ENCODE measurements around the gene TAF3. TPM values are rescaled to one million over a fixed set of nuclear protein-coding genes. Genes with fewer than 3 reads are reported as not detected.
A peak's percentile ranks its signal among the peaks of the same experiment; 100 is the strongest.

TAF3 gene
- total RNA-seq, 1 donor from 2014 or later: 4.6 TPM

- DNase-seq (ENCODE audit: low spot score): no peak
These were observed 56.6 kb downstream of the TAF3 start for GRCh38 chr10:7874864-7875263.

- DNase-seq (ENCODE audit: low spot score): no peak
These were observed 58.3 kb downstream of the TAF3 start for GRCh38 chr10:7876541-7877127.

GRCh38 chr10:7881119-7881518 is 62.8 kb downstream of the TAF3 start:
- no peak for DNase-seq (ENCODE audit: low spot score)

- no peak for DNase-seq (ENCODE audit: low spot score)
These were observed 67.8 kb downstream of the TAF3 start for GRCh38 chr10:7886056-7886455.

- DNase-seq (ENCODE audit: low spot score): peak; percentile 94
These were observed 69.0 kb downstream of the TAF3 start for GRCh38 chr10:7887174-7887816.

- no peak for DNase-seq (ENCODE audit: low spot score)
These were observed 71.7 kb downstream of the TAF3 start for GRCh38 chr10:7889947-7890542.

- DNase-seq (ENCODE audit: low spot score): no peak
These were observed 72.5 kb downstream of the TAF3 start for GRCh38 chr10:7890781-7891180.

- DNase-seq (ENCODE audit: low spot score): no peak
These were observed 73.3 kb downstream of the TAF3 start for GRCh38 chr10:7891634-7892033.

GRCh38 chr10:7892146-7892545 is 73.8 kb downstream of the TAF3 start:
- no peak for DNase-seq (ENCODE audit: low spot score)

GRCh38 chr10:7895699-7896090 is 77.4 kb downstream of the TAF3 start:
- no peak for DNase-seq (ENCODE audit: low spot score)

GRCh38 chr10:7896297-7896696 is 78.0 kb downstream of the TAF3 start:
- DNase-seq (ENCODE audit: low spot score): no peak

- DNase-seq (ENCODE audit: low spot score): no peak
These were observed 83.0 kb downstream of the TAF3 start for GRCh38 chr10:7901256-7901655.

GRCh38 chr10:7902413-7902812 is 84.1 kb downstream of the TAF3 start:
- no peak for DNase-seq (ENCODE audit: low spot score)

GRCh38 chr10:7903851-7904250 is 85.5 kb downstream of the TAF3 start:
- DNase-seq (ENCODE audit: low spot score): no peak

GRCh38 chr10:7906128-7906527 is 87.8 kb downstream of the TAF3 start:
- no peak for DNase-seq (ENCODE audit: low spot score)

GRCh38 chr10:7908541-7909210 is 90.4 kb downstream of the TAF3 start:
- DNase-seq (ENCODE audit: low spot score): no peak

- no peak for DNase-seq (ENCODE audit: low spot score)
These were observed 95.0 kb downstream of the TAF3 start for GRCh38 chr10:7913126-7913872.

GRCh38 chr10:7915923-7916536 is 97.7 kb downstream of the TAF3 start:
- no peak for DNase-seq (ENCODE audit: low spot score)

GRCh38 chr10:7917736-7918135 is 99.4 kb downstream of the TAF3 start:
- no peak for DNase-seq (ENCODE audit: low spot score)

GRCh38 chr10:7922707-7923106 is 104.4 kb downstream of the TAF3 start:
- no peak for DNase-seq (ENCODE audit: low spot score)

- no peak for DNase-seq (ENCODE audit: low spot score)
These were observed 110.2 kb downstream of the TAF3 start for GRCh38 chr10:7928536-7928935.
